Esophagus squamous epithelium (tissue), 4 donors: ENCODE data around the gene POC1A.
A peak's percentile ranks its signal among the peaks of the same experiment; 100 is the strongest.

Experiments
- CTCF ChIP-seq, 6 experiments: fragments of 450-650 bp in 4 of 6; fragments of 200-600 bp in 2 of 6; sonication (generic) in 2 of 6; IDR thresholded peaks; one replicate each; pipeline ENCODE4 v1.5.1; 2016 to 2019; ENCODE audit warnings: antibody characterized with exemption in 6 of 6, mild to moderate bottlenecking in 4 of 6, moderate library complexity in 4 of 6
- POLR2A ChIP-seq, 4 donors: fragments of 450-650 bp; IDR thresholded peaks; one replicate each; pipeline ENCODE4 v1.6.1; 2017; ENCODE audit warnings: antibody characterized with exemption in 4 of 4, mild to moderate bottlenecking in 4 of 4, moderate library complexity in 3 of 4

DNA sequence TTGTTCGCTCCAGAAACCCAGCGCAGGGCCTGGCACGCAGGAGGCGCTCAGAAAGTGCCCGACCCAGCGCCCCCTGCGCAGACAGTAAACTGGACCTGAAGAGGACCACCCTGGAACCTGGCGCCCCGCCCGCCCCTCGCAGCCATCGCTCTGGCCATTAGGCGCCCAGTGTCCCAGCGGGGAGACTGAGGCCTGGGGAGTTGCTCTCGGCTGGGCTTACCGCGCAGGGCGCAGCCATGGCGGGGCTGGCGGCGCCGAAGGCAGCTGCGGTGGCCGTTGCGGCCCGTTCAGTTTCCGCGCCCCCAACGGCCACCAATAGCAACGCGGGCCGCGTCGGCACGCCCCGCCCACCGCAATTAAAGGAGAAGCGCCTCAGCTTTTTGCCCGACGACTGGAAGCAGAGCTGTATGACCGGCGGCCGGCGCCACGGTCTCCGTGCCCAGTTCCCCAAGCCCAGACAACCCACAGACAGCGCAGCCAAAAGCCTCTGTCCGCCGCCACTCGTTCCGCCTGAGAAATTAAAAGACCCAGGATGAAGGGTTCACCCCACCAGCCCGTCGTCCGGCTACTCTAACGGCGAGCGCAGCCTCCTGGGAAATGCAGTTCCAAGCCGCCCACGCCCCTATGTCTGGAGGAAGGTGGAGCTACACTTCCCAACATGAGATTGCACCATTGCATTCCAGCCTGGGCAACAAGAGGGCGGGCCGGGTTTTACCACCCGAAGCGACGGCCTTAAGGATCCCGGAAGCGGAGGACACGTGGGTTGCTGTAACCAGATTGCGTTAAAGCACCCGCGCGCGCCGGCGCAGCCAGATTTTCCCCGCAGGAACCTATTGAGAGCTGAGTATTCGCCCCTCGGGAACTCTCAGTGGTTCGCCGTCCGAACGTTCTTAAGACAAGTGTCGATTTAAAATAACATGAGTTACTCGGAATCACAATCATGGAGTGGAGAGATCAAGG lies at the start of gene POC1A:
- peak in 3 of 6 experiments; percentile 12 to 56 (median 45) for TF ChIP-seq CTCF (IDR thresholded peaks at IDR 0.05)
- peak in 2 of 4 donors; percentile 8 to 38 for TF ChIP-seq POLR2A (IDR thresholded peaks at IDR 0.05)
